ENCODE measurements around the gene RUNX1. TPM values are rescaled to one million over a fixed set of nuclear protein-coding genes. Genes with fewer than 3 reads are reported as not detected.
A peak's percentile ranks its signal among the peaks of the same experiment; 100 is the strongest.

The RUNX1 gene
- total RNA-seq, 2 donors from 2014 or later = 21.3 to 23.0 TPM

GRCh38 chr21:34880401-34880800 lies 168.7 kb downstream of the RUNX1 start:
- intact Hi-C loops (cut with DNase I) = no loop called here
- Histone ChIP-seq H3K9ac (ENCODE audit: low read depth in 2 of 2, low read length in 2 of 2) (no peak overlapping the region), H3K4me1 (peaks cover 6% of the 10 kb centered on the region)

GRCh38 chr21:34878940-34879339 lies 170.2 kb downstream of the RUNX1 start:
- Histone ChIP-seq H3K27ac (peak overlapping the region; percentile 74), H3K4me3 (no peak overlapping the region)
- intact Hi-C loops (cut with DNase I) = no loop called here

More at GRCh38 chr21:34880401-34880800, 168.7 kb downstream of the RUNX1 start:
- Histone ChIP-seq H3K27ac (no peak overlapping the region), H3K4me3 (no peak overlapping the region), H3K9me3 (no peaks in the 10 kb centered on the region), H3K27me3 (no peaks in the 10 kb centered on the region), H3K36me3 (no peaks in the 10 kb centered on the region)
- no peak for DNase-seq
- TF ChIP-seq CTCF (IDR thresholded peaks at IDR 0.05) = no peak

GRCh38 chr21:34878501-34878900 lies 170.6 kb downstream of the RUNX1 start:
- H3K9me3 ChIP-seq = no peaks in the 10 kb centered on the region
- H3K9ac ChIP-seq (ENCODE audit: low read depth in 2 of 2, low read length in 2 of 2) = peak overlapping the region in 1 of 2 donors; percentile 60
- H3K4me1 ChIP-seq = peaks cover 6% of the 10 kb centered on the region
- no peak overlapping the region for H3K4me3 ChIP-seq
- H3K27me3 ChIP-seq = no peaks in the 10 kb centered on the region
- H3K27ac ChIP-seq = peak overlapping the region; percentile 74
- intact Hi-C loops (cut with DNase I) = no loop called here
- no peaks in the 10 kb centered on the region for H3K36me3 ChIP-seq
- no peak for TF ChIP-seq CTCF (IDR thresholded peaks at IDR 0.05)
- DNase-seq = peak; percentile 54

More at GRCh38 chr21:34878940-34879339, 170.2 kb downstream of the RUNX1 start:
- Histone ChIP-seq H3K9me3 (no peaks in the 10 kb centered on the region), H3K36me3 (no peaks in the 10 kb centered on the region), H3K4me1 (peaks cover 6% of the 10 kb centered on the region), H3K9ac (ENCODE audit: low read depth in 2 of 2, low read length in 2 of 2) (peak overlapping the region in 1 of 2 donors; percentile 60), H3K27me3 (no peaks in the 10 kb centered on the region)
- DNase-seq = no peak
- TF ChIP-seq CTCF (IDR thresholded peaks at IDR 0.05) = no peak

- peak; percentile 94 for DNase-seq
- TF ChIP-seq CTCF (IDR thresholded peaks at IDR 0.05) = no peak
- no peaks in the 10 kb centered on the region for H3K36me3 ChIP-seq
- H3K9ac ChIP-seq (ENCODE audit: low read depth in 2 of 2, low read length in 2 of 2) = peak overlapping the region in 1 of 2 donors; percentile 48
- intact Hi-C loops (cut with DNase I) = no loop called here
- H3K4me1 ChIP-seq = peaks cover 6% of the 10 kb centered on the region
- H3K9me3 ChIP-seq = no peaks in the 10 kb centered on the region
- H3K27me3 ChIP-seq = no peaks in the 10 kb centered on the region
- no peak overlapping the region for H3K4me3 ChIP-seq
- H3K27ac ChIP-seq = peak overlapping the region; percentile 74
These were observed 171.5 kb downstream of the RUNX1 start for GRCh38 chr21:34877485-34878128.

- H3K9ac ChIP-seq (ENCODE audit: low read depth in 2 of 2, low read length in 2 of 2) = no peak overlapping the region
- no peaks in the 10 kb centered on the region for H3K9me3 ChIP-seq
- H3K27me3 ChIP-seq = no peaks in the 10 kb centered on the region
- TF ChIP-seq CTCF (IDR thresholded peaks at IDR 0.05) = no peak
- no peak overlapping the region for H3K27ac ChIP-seq
- no peak for DNase-seq
- H3K36me3 ChIP-seq = no peaks in the 10 kb centered on the region
- intact Hi-C loops (cut with DNase I) = no loop called here
- peaks cover 6% of the 10 kb centered on the region for H3K4me1 ChIP-seq
- no peak overlapping the region for H3K4me3 ChIP-seq
These were observed 173.3 kb downstream of the RUNX1 start for GRCh38 chr21:34875830-34876229.
